Measurements from ENCODE around the gene PKP1.

PKP1 gene

DNA sequence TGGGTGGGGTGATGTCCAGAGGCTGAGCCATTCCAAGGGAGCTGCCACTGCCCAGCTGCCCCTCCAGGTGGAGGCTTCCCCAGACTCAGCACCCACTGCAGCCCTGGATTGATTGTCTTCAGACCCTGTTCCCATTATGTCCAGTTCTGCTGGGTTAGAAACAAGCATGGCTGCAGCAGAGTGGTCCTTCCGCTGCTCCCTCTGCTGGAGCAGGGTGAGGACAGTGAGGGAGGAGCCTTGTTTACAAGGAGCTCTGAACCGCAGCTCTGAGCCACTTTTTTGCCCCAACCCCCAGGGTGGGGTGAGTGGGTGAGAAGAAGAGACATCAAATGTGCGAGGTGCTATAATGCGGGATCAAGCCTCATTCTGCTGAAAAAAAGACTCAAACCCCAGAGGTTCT lies 91.9 kb downstream of the PKP1 start:
- no peak for DNase-seq (ENCODE audit: low read depth)
- TF ChIP-seq, protein P1, sequence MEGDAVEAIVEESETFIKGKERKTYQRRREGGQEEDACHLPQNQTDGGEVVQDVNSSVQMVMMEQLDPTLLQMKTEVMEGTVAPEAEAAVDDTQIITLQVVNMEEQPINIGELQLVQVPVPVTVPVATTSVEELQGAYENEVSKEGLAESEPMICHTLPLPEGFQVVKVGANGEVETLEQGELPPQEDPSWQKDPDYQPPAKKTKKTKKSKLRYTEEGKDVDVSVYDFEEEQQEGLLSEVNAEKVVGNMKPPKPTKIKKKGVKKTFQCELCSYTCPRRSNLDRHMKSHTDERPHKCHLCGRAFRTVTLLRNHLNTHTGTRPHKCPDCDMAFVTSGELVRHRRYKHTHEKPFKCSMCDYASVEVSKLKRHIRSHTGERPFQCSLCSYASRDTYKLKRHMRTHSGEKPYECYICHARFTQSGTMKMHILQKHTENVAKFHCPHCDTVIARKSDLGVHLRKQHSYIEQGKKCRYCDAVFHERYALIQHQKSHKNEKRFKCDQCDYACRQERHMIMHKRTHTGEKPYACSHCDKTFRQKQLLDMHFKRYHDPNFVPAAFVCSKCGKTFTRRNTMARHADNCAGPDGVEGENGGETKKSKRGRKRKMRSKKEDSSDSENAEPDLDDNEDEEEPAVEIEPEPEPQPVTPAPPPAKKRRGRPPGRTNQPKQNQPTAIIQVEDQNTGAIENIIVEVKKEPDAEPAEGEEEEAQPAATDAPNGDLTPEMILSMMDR (IDR thresholded peaks at IDR 0.05; ENCODE audit: insufficient read depth, low read depth, low read length, missing control alignments) = peak; percentile 27
- H3K4me3 ChIP-seq (ENCODE audit: low read length) = no peak overlapping the region

GRCh38 chr1:201376107-201376463 lies 92.8 kb downstream of the PKP1 start:
- TF ChIP-seq, protein P1 (IDR thresholded peaks at IDR 0.05; ENCODE audit: insufficient read depth, low read depth, low read length, missing control alignments) = no peak
- no peak for DNase-seq (ENCODE audit: low read depth)
- H3K4me3 ChIP-seq (ENCODE audit: low read length) = no peak overlapping the region

DNA sequence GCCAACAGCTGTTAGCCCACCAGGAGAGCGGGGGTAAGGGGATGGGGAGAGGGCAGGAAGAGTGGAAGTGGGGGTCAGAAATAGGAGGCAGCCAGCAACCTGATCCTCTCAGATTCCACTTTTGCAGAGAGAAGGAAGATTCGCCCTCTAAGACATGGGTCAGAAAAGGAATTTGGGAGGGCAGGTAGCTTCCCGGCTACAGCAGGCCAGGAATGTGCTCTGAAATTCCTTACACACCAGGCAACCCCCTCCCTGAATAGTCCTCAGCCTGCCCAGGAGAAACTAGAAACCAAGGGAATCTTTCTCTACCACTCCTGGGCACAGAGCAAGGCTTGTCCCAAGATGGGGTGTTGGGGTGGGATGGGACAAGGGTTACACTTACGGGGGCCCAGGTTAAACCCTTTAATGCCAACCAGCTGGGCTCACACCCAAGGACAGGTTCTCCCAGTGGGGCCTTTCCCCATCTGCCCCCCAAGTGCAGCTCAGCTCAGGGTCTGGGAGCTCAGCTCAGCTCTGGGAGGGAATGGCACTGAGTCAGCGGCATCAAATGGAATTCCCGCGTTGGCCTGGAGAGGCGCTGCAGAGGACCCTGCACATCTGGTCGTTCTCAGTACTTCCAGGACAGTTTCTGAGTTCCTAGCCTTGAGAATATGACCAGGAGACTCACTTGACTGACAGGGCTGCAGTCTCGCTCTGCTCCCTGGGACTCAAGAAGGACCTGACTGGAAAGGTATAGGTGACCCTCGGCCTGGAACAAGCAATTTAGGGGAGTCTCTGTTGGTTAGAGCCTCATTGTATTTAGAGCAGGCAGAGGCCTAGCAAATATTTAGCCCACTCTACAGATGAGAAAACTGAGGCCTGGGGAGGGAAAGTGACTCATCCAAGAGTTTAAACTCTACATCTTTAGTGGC lies 93.4 kb downstream of the PKP1 start:
- TF ChIP-seq, protein P1 (IDR thresholded peaks at IDR 0.05; ENCODE audit: insufficient read depth, low read depth, low read length, missing control alignments) = peak; percentile 75
- no peak overlapping the region for H3K4me3 ChIP-seq (ENCODE audit: low read length)
- DNase-seq (ENCODE audit: low read depth) = peak; percentile 69

DNA sequence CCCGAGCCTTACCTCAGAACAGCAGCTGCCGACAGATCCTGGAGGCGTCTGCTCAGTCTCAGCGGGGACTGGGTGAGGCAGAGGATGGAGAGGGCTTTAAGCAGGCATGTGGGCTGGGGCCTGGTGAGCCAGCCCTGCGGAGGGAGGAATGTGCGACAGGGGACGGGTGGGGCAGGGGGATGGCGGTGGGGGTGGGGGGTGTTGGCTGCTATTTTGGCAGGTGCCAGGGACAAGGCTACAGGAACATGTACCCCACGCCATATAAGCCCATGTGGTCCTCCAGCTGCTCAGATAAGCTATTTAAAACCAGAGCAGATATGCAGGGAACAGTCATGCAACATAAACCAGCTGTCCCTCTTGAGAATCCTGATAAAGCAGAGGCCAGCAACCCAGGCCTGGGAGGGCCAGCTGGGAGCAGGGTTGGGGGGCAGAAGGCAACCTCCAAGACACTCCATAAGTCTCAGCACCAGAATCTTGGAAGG lies 94.3 kb downstream of the PKP1 start, which contains the start of gene TNNT2:
TNNT2 (minus strand) TSS at position 70 of the 482 bp plus-strand sequence. CDS start 4,426 bp downstream, outside the sequence.
- no peak for DNase-seq (ENCODE audit: low read depth)
- TF ChIP-seq, protein P1 (IDR thresholded peaks at IDR 0.05; ENCODE audit: insufficient read depth, low read depth, low read length, missing control alignments) = no peak
- H3K4me3 ChIP-seq (ENCODE audit: low read length) = no peak within 1 kb of the TSS

- TF ChIP-seq, protein P1 (IDR thresholded peaks at IDR 0.05; ENCODE audit: insufficient read depth, low read depth, low read length, missing control alignments) = no peak
- no peak overlapping the region for H3K4me3 ChIP-seq (ENCODE audit: low read length)
- DNase-seq (ENCODE audit: low read depth) = no peak
These were observed 95.5 kb downstream of the PKP1 start for GRCh38 chr1:201378804-201379203.

DNA sequence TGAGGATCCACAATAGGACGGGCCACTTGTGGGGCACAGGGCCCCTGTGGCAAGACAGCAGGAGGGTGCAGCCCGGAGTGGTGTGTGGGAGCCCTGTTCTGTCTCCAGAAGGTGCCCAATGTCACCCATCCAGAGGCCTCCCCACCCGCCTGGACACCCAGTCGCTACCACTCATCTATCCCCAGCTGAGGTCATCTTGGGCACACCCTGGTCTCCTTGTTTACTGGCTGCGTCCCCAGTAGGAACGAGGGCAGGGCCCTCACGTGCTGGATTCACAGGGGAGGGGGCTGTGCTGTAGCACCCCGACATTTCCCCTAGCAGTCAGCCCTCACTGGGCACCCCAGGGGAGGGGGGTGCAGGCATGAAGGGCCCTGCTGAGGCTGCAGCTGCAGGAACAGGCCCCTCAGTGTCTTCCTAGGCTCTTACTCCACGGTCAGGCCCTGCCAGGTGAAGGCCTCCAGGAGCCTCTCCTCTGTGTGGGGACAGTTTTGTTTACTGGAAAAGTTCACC lies 96.5 kb downstream of the PKP1 start:
- no peak overlapping the region for H3K4me3 ChIP-seq (ENCODE audit: low read length)
- TF ChIP-seq, protein P1 (IDR thresholded peaks at IDR 0.05; ENCODE audit: insufficient read depth, low read depth, low read length, missing control alignments) = no peak

More for the DNA sequence above, 96.5 kb downstream of the PKP1 start:
- no peak for DNase-seq (ENCODE audit: low read depth)

All from epithelial cell of esophagus (primary cell).